ENCODE measurements around the gene IFNL3.

The IFNL3 gene

DNA sequence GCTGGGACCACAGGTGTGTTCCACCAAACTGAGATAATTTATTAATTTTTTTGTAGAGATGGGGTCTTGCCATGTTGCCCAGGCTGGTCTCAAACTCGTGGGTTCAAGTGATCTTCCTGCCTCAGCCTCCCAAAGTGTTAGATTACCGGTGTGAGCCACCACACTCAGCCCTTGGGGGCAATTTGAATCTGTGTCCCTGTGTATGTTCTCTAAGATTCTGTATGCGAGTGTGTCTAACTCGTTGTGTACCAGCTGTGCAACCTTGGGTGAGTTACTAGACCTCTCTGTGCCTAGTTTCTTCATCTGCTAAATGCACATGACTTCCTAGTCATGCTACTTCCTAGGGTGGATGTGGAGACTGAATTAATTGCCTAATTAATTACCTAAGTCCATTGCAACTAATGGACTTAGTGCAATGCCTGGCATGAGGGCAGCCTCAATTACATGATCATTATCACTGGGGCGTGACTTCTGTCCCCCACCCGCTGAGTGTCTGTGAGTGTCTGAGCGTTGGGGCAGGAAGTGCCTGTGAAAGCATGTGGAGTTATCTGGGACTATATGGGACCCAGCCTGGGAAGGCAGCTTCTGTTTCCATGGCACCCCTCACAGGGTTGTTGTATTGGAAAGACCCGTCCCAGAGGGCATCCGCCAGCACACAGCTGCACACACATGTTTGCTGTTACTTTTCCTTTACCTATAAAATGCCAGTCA, 49.8 kb downstream of the IFNL3 start:
- no peak for DNase-seq (ENCODE audit: extremely low read depth in 1 of 2, low read depth in 1 of 2)

DNA sequence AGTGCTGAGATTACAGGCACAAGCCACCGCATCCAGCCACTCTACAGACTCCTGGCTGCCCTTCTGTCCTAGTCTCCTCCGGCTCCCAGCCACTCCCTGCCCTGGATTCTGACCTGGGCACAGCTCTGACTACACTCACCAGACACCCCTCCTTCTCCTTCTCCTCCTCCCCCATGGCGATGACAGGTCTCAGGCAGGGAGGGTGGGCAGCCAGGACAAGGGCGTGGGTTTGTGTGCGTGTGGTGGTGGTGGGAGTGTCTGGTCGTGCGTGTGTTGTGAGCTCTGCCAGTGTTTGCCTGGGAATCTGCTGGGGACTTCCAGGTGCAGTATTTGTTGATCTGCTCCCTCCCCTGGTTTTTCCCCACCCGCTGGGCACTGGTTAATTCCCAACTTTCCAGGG, 51.0 kb downstream of the IFNL3 start:
- DNase-seq (ENCODE audit: extremely low read depth in 1 of 2, low read depth in 1 of 2): no peak
